Heart left ventricle (tissue), 16 donors: ENCODE measurements around the gene ALKBH1. TPM values are rescaled to one million over a fixed set of nuclear protein-coding genes. Genes with fewer than 3 reads are reported as not detected.

Experiments
- ATAC-seq, 4 donors: fragments of 200-7000 bp; cut with Tn5 transposase; one replicate each; pipeline ENCODE4 v1.9.1; 2020 to 2022; ENCODE audit warnings: moderate library complexity in 4 of 4, mild to moderate bottlenecking in 3 of 4, moderate number of reproducible peaks in 1 of 4
- DNase-seq, 5 donors: peaks; one replicate each; pipeline ENCODE4 v3.0.0-alpha.2; 2020
- H3K27ac ChIP-seq, 12 donors: fragments of 200-600 bp; sonication (generic) in 4 of 12; one replicate each; pipeline versions ENCODE4 v1.5.0 to v1.8.0; 2016 to 2022; ENCODE audit warnings: mild to moderate bottlenecking in 2 of 12
- H3K27me3 ChIP-seq, 9 donors: fragments of 200-600 bp; sonication (generic) in 2 of 9; one replicate each; pipeline versions ENCODE4 v1.5.1 to v1.8.0; 2016 to 2022; ENCODE audit warnings: mild to moderate bottlenecking in 3 of 9
- H3K36me3 ChIP-seq, 9 donors: fragments of 200-600 bp; sonication (generic) in 2 of 9; one replicate each; pipeline versions ENCODE4 v1.5.0 to v1.8.0; 2018 to 2022; ENCODE audit warnings: mild to moderate bottlenecking in 2 of 9
- H3K4me1 ChIP-seq, 12 donors: fragments of 200-600 bp; sonication (generic) in 4 of 12; one replicate each; pipeline versions ENCODE4 v1.5.0 to v1.8.0; 2016 to 2022; ENCODE audit warnings: mild to moderate bottlenecking in 3 of 12
- H3K4me3 ChIP-seq, 12 donors: fragments of 200-600 bp; sonication (generic) in 4 of 12; one replicate each; pipeline versions ENCODE4 v1.5.0 to v1.8.0; 2017 to 2022; ENCODE audit warnings: mild to moderate bottlenecking in 9 of 12, moderate library complexity in 4 of 12
- H3K9me3 ChIP-seq, 12 donors: fragments of 200-600 bp; sonication (generic) in 4 of 12; one replicate each; pipeline versions ENCODE4 v1.5.0 to v1.8.0; 2016 to 2022; ENCODE audit warnings: mild to moderate bottlenecking in 1 of 12
- CTCF ChIP-seq, 12 donors: fragments of 200-600 bp; sonication (generic) in 4 of 12; IDR thresholded peaks; one replicate each; pipeline versions ENCODE4 v1.5.0 to v1.8.0; 2018 to 2022; ENCODE audit warnings: antibody characterized with exemption in 12 of 12, mild to moderate bottlenecking in 5 of 12
- POLR2A ChIP-seq, 2 donors: fragments of 450-650 bp; IDR thresholded peaks; one replicate each; pipeline ENCODE4 v1.6.1; 2017; ENCODE audit warnings: antibody characterized with exemption in 2 of 2, mild to moderate bottlenecking in 2 of 2, moderate library complexity in 2 of 2
- WGBS, 4 donors: extraction: QIAGEN DNeasy Blood & Tissue Kit in 2 of 4; methylation state at CpG; one replicate each; pipeline versions ENCODE4 v1.1.5 to v1.1.7; 2013 to 2018; 5-methylcytosine and 5-hydroxymethylcytosine counted together
- intact Hi-C, 10 donors: fragments of 100-400 bp; cut with DNase I; formaldehyde crosslinking; loops; one replicate each; pipeline versions ENCODE4 v1.11.1 to v1.14.2; 2022
- polyA plus RNA-seq, 2 donors: library from polyadenylated mRNA; stranded (reverse); fragments of 200-250 nt; gene quantifications; one replicate each; pipeline ENCODE4 v1.2.3, GENCODE V29; 2013
- total RNA-seq, 9 donors: library from RNA; depleted of rRNA in 2 of 9; stranded (reverse); fragments of >200 nt in 2 of 9; fragmentation: NEBNext Ultra II Directional in 3 of 9; extraction: Animal tissue kit (Norgen Biotek cat#: 25700) in 3 of 9; gene quantifications; one replicate each; pipeline versions ENCODE4 v1.1.0 to v1.2.4, GENCODE V29; 2016 to 2023
- donor health status: ischemic (EF 13 %, LVEDD 7.1; RV severe dilation, severe dysfunction).
- donor health status: healthy with polysubstance abuse.
- donor health status: DM: no; HTN: yes; CAD: no.
- donor health status: DM: no; HTN: no; CAD: no.
- donor health status: ischemic (EF 25% LVEDD 6.9; RV normal size, moderate dysfunction).
- donor health status: ischemic (EF 25% LVEDD 5.7; RV mildly dilated, moderate dysfunction).
- donor health status: healthy.
- donor health status: DM: yes; HTN: yes; CAD: no.
- donor health status: ischemic (EF 35%, LVEDD 5.7; RV mildly dilated, moderate dysfunction).
- donor health status: nonischemic (EF 11% LVEDD 7.7; RV severe dilation, severe dysfunction).
- donor health status: DM: yes; HTN: yes; CAD: no.
- donor health status: PGD.
- donor health status: ischemic (EF 29% LVEDD 5.4; RV normal size, mild dysfunction).
- donor health status: nonischemic (EF 23%, LVEDD 6.1; RV moderate dilation, normal function).

Gene ALKBH1
- total and polyA plus RNA-seq, 11 donors = 6.5 to 16.5 (median 12.1) TPM

- intact Hi-C loops = no loop called here
- ATAC-seq (no peak), DNase-seq (no peak)
- Histone ChIP-seq H3K4me1 (peaks cover 0 to 16% (median 12%) of the 10 kb centered on the region in 12 donors), H3K27me3 (no peaks in the 10 kb centered on the region), H3K27ac (no peak overlapping the region), H3K4me3 (no peak overlapping the region), H3K9me3 (peaks cover 0 to 3% (median 0%) of the 10 kb centered on the region in 12 donors), H3K36me3 (no peaks in the 10 kb centered on the region)
- no peak for TF ChIP-seq POLR2A (IDR thresholded peaks at IDR 0.05)
- WGBS, 4 donors = 57 to 59% (median 58%) methylated on average over 15 of the region's 15 CpGs
Measured at GRCh38 chr14:77645520-77646230, 62.1 kb downstream of the ALKBH1 start.

GRCh38 chr14:77642407-77642806 is 65.4 kb downstream of the ALKBH1 start:
- Histone ChIP-seq H3K4me3 (peak overlapping the region in 11 of 12 donors; percentile 13 to 66 (median 53)), H3K27me3 (no peaks in the 10 kb centered on the region), H3K36me3 (no peaks in the 10 kb centered on the region), H3K4me1 (peaks cover 0 to 21% (median 12%) of the 10 kb centered on the region in 12 donors), H3K27ac (peak overlapping the region; percentile 73 to 95 (median 81)), H3K9me3 (peaks cover 0 to 7% (median 0%) of the 10 kb centered on the region in 12 donors)
- no peak for DNase-seq
- intact Hi-C loops = no loop called here
- WGBS, 4 donors = 53 to 64% (median 61%) methylated on average over 7 of the region's 7 CpGs
- TF ChIP-seq CTCF (IDR thresholded peaks at IDR 0.05) (no peak), POLR2A (IDR thresholded peaks at IDR 0.05) (no peak)
- no peak for ATAC-seq

GRCh38 chr14:77641534-77642341 is 66.1 kb downstream of the ALKBH1 start:
- H3K27me3 ChIP-seq = no peaks in the 10 kb centered on the region
- WGBS, 4 donors = 8 to 22% (median 13%) methylated on average over 45 to 47 of the region's 47 CpGs
- H3K4me1 ChIP-seq = peaks cover 0 to 21% (median 12%) of the 10 kb centered on the region in 12 donors
- intact Hi-C loops = loop anchor here in 1 of 10 donors (2.0 kb wide), 1 partner anchor 25 kb away; the partner anchor contains the start of gene SPTLC2
- peak overlapping the region; percentile 73 to 95 (median 81) for H3K27ac ChIP-seq
- peak overlapping the region in 11 of 12 donors; percentile 13 to 66 (median 53) for H3K4me3 ChIP-seq
- H3K36me3 ChIP-seq = no peaks in the 10 kb centered on the region
- H3K9me3 ChIP-seq = peaks cover 0 to 4% (median 0%) of the 10 kb centered on the region in 12 donors
- DNase-seq = peak; percentile 73 to 91 (median 85)
- peak; percentile 83 to 94 (median 90) for ATAC-seq
- TF ChIP-seq CTCF (IDR thresholded peaks at IDR 0.05) (no peak), POLR2A (IDR thresholded peaks at IDR 0.05) (peak in 1 of 2 donors; percentile 37)

- Histone ChIP-seq H3K27ac (peak overlapping the region; percentile 73 to 95 (median 81)), H3K9me3 (peaks cover 0 to 4% (median 0%) of the 10 kb centered on the region in 12 donors), H3K36me3 (no peaks in the 10 kb centered on the region), H3K4me3 (peak overlapping the region in 8 of 12 donors; percentile 51 to 66 (median 58)), H3K27me3 (no peaks in the 10 kb centered on the region), H3K4me1 (peaks cover 0 to 21% (median 12%) of the 10 kb centered on the region in 12 donors)
- TF ChIP-seq POLR2A (IDR thresholded peaks at IDR 0.05) (no peak), CTCF (IDR thresholded peaks at IDR 0.05) (no peak)
- peak in 2 of 4 donors; percentile 4 to 8 for ATAC-seq
- WGBS, 4 donors = 78 to 80% (median 80%) methylated on average over 16 of the region's 16 CpGs
- peak in 2 of 5 donors; percentile 29 to 36 for DNase-seq
- intact Hi-C loops = loop anchor here in 1 of 10 donors (2.0 kb wide), 1 partner anchor 24 kb away; the partner anchor contains the start of gene SPTLC2
Measured at GRCh38 chr14:77640756-77641533, 66.9 kb downstream of the ALKBH1 start.
